CD4-positive, alpha-beta memory T cell (primary cell): Measurements from ENCODE around the gene HOXC9. TPM values are rescaled to one million over a fixed set of nuclear protein-coding genes. Genes with fewer than 3 reads are reported as not detected.

Experiments
- CTCF ChIA-PET: fragments of 350-600 bp; sonication (Branson Sonifier 250); formaldehyde crosslinking; loops from one replicate; lab custom pipeline; 2021; ENCODE audit warnings: inconsistent platforms; ENCODE audit not compliant: partially characterized antibody; lab: Charles Lee
- POLR2A ChIA-PET: fragments of 350-600 bp; sonication (Branson Sonifier 250); formaldehyde crosslinking; loops from one replicate; lab custom pipeline; 2021; ENCODE audit not compliant: partially characterized antibody; lab: Charles Lee
- DNase-seq, 5 donors: peaks; one replicate each; pipeline versions ENCODE4 v3.0.0 to v3.0.0-alpha.2; 2020 to 2022; ENCODE audit warnings: mixed read lengths in 1 of 5
- H3K27ac ChIP-seq: one replicate; pipeline ENCODE4 v1.7.0; 2013; ENCODE audit warnings: low read depth, low read length
- H3K27me3 ChIP-seq: 2 replicates; pipeline ENCODE4 v1.7.0; 2013; ENCODE audit warnings: mild to moderate bottlenecking, low read length, moderate library complexity; ENCODE audit not compliant: insufficient read depth
- H3K36me3 ChIP-seq: 2 replicates; pipeline ENCODE4 v1.7.0; 2013; ENCODE audit warnings: mild to moderate bottlenecking, low read length, moderate library complexity; ENCODE audit not compliant: insufficient read depth
- H3K4me1 ChIP-seq: 2 replicates; pipeline ENCODE4 v1.7.0; 2013; ENCODE audit warnings: mild to moderate bottlenecking, low read length, moderate library complexity; ENCODE audit not compliant: insufficient read depth
- H3K4me3 ChIP-seq, 2 donors: one replicate each; pipeline ENCODE4 v1.7.0; 2013; ENCODE audit warnings: low read length in 2 of 2, mild to moderate bottlenecking in 1 of 2
- H3K9me3 ChIP-seq, 2 donors: one replicate each; pipeline ENCODE4 v1.7.0; 2013; ENCODE audit warnings: low read length in 2 of 2, control low read depth in 1 of 2; ENCODE audit not compliant: control insufficient read depth in 1 of 2
- H3K27ac Mint-ChIP-seq, 7 donors: one replicate each; pipeline ENCODE4 v1.8.0; 2020 to 2021; ENCODE audit warnings: mixed read lengths in 7 of 7, mild to moderate bottlenecking in 6 of 7, inconsistent platforms in 3 of 7, moderate library complexity in 3 of 7
- H3K27me3 Mint-ChIP-seq, 2 donors: one replicate each; pipeline ENCODE4 v1.8.0; 2020 to 2021; ENCODE audit warnings: mixed read lengths in 2 of 2
- H3K36me3 Mint-ChIP-seq, 2 donors: one replicate each; pipeline ENCODE4 v1.8.0; 2020 to 2021; ENCODE audit warnings: mixed read lengths in 2 of 2, inconsistent platforms in 1 of 2, mild to moderate bottlenecking in 1 of 2
- H3K4me1 Mint-ChIP-seq, 4 donors: one replicate each; pipeline ENCODE4 v1.8.0; 2020 to 2021; ENCODE audit warnings: mixed read lengths in 4 of 4, mild to moderate bottlenecking in 1 of 4
- H3K4me3 Mint-ChIP-seq, 8 donors: one replicate each; pipeline ENCODE4 v1.8.0; 2020 to 2021; ENCODE audit warnings: mixed read lengths in 8 of 8, mild to moderate bottlenecking in 7 of 8, moderate library complexity in 6 of 8, inconsistent platforms in 3 of 8
- H3K9me3 Mint-ChIP-seq, 8 donors: one replicate each; pipeline ENCODE4 v1.8.0; 2020 to 2021; ENCODE audit warnings: mixed read lengths in 8 of 8, mild to moderate bottlenecking in 5 of 8, inconsistent platforms in 3 of 8, moderate library complexity in 1 of 8
- intact Hi-C: fragments of 100-400 bp; cut with micrococcal nuclease; formaldehyde crosslinking; loops from one replicate; pipeline ENCODE4 v1.15.1; 2023
- polyA plus RNA-seq, 2 donors: library from polyadenylated mRNA; unstranded; fragments of 300-500 nt; fragmentation: Illumina TruSeq; gene quantifications; one replicate each; pipeline ENCODE4 v1.2.3, GENCODE V29; 2021
- total RNA-seq, 2 experiments: library from RNA; stranded (reverse); gene quantifications; one replicate each; pipeline ENCODE4 v1.2.3, GENCODE V29; 2021

Gene HOXC9
- total and polyA plus RNA-seq, 4 experiments from 2014 or later = not detected

DNA sequence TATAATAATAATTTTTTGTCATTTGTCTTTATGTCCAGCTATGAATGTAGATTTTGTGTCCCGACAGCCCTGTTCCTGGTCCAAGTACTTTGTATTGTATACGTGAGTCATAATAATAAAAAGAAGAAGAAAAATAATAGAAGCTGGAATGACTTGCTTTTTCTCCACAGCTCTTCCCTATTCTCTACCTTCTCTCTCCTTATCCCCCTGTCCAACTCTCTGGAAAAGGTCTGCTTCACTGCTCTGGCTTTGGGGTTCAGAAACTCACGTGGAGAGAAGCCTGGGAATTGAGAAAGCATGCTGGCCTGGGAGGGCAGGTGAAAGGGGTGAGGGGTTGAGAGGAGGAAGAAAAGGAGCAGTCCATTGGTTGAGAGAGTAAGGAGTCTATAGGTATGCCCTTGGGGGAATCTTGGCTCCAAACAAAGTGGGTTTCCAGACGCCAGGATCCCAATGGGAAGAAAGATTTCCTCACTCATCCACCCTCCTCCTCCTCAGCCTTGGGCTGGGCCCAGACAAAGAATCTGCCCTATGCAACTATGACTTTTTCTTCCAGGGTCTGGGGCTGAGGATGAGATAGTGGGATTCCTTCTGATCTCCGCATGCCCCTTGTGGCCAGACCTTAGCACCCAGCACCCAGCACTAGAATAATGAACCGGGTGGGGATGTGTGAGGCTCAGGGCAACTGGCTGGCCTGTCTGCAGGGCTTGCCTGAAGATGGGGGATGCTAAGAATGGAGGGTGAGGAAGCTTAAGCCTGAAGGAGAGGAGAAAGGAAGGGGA is 12.9 kb downstream of the HOXC9 start:
- H3K9me3 Mint-ChIP-seq = peaks cover 0 to 3% (median 0%) of the 10 kb centered on the region in 8 donors
- peaks cover 0 to 1% of the 10 kb centered on the region in 2 donors for H3K36me3 Mint-ChIP-seq
- POLR2A ChIA-PET = no interaction called here
- DNase-seq = no peak
- H3K4me1 Mint-ChIP-seq = peaks cover 16 to 54% (median 32%) of the 10 kb centered on the region in 4 donors
- Histone ChIP-seq H3K4me3 (no peak overlapping the region), H3K9me3 (no peaks in the 10 kb centered on the region), H3K4me1 (peaks cover 25% of the 10 kb centered on the region), H3K27ac (no peak overlapping the region), H3K27me3 (peaks cover 70% of the 10 kb centered on the region), H3K36me3 (no peaks in the 10 kb centered on the region)
- CTCF ChIA-PET = interaction anchor here (1.0 to 1.6 kb wide), 4 partner anchors 179 to 194 kb away, joined by 3 to 6 read pairs (median 5); no protein-coding TSS in a partner anchor
- peaks cover 58 to 72% of the 10 kb centered on the region in 2 donors for H3K27me3 Mint-ChIP-seq
- peak overlapping the region in 1 of 8 donors; percentile 47 for H3K4me3 Mint-ChIP-seq
- intact Hi-C loops = no loop called here
- H3K27ac Mint-ChIP-seq = peak overlapping the region in 1 of 7 donors; percentile 51

DNA sequence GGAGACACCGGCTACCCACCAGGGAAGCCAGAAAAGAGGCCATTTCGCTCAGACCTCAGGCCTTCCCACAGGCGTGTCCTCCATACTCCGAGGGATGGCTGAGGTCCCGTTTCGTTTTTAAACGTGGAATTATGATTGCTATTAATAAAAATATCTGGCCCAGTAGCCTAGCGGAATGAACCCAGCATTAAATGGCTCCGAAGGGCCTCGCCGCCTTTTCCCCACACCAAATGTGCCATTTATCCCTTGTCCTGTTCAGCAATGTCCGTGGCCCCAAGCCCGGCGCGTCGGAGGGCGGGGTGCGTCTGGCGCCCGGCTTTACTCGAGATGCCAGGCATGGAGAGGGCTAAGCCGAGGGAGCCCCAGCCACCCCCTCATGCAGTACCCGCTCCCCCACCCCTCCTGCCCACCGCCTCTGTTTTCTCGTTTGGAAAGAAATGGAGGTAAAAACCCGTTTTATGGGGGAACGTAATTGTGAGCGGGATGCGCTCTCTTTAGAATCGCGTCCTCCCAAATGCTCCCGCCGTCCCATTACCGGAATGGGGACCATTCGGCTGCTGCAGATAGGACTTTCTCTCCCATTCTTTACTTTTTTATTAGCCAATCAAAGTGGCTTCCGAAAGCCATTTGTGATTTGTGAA is 14.5 kb downstream of the HOXC9 start:
- Histone ChIP-seq H3K27ac (no peak overlapping the region), H3K9me3 (no peaks in the 10 kb centered on the region), H3K36me3 (no peaks in the 10 kb centered on the region), H3K4me1 (peaks cover 25% of the 10 kb centered on the region), H3K27me3 (peaks cover 66% of the 10 kb centered on the region), H3K4me3 (no peak overlapping the region)
- Mint-ChIP-seq H3K9me3 (peaks cover 0 to 3% (median 0%) of the 10 kb centered on the region in 8 donors), H3K4me1 (peaks cover 12 to 49% (median 26%) of the 10 kb centered on the region in 4 donors), H3K36me3 (peaks cover 0 to 1% of the 10 kb centered on the region in 2 donors), H3K27ac (peak overlapping the region in 1 of 7 donors; percentile 29), H3K4me3 (peak overlapping the region in 5 of 8 donors; percentile 6 to 59 (median 38)), H3K27me3 (peaks cover 52 to 66% of the 10 kb centered on the region in 2 donors)
- ChIA-PET POLR2A (no interaction called here), CTCF (interaction anchor here (0.9 to 1.1 kb wide), 4 partner anchors 18 to 198 kb away, joined by 3 to 6 read pairs (median 4); no protein-coding TSS in a partner anchor)
- no peak for DNase-seq
- intact Hi-C loops = no loop called here

- H3K27me3 Mint-ChIP-seq = peaks cover 50 to 67% of the 10 kb centered on the region in 2 donors
These were observed 15.3 kb downstream of the HOXC9 start for GRCh38 chr12:54015018-54015931.

DNA sequence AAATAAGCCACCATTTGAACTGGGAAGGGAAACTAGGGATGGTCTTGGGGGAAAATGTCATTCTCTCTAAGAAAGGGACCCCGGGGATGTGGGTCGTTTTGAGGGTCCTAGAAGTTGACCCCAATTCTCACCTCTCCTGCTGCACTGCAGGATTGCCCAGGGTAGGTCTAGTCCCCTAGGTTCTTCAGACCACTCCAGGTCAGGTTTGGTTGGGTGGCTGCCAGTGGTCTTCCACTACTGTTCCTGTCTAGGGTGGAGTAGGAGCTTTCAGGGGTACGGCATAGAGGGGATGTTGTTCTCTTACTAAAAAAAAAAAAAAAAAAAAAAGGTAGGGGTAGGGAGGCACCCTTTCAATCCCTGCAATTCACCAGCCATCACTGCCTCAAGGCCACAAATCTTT is 16.1 kb downstream of the HOXC9 start:
- Histone ChIP-seq H3K27ac (no peak overlapping the region), H3K36me3 (no peaks in the 10 kb centered on the region), H3K27me3 (peaks cover 60% of the 10 kb centered on the region), H3K9me3 (no peaks in the 10 kb centered on the region), H3K4me1 (peaks cover 21% of the 10 kb centered on the region), H3K4me3 (no peak overlapping the region)
- no peak for DNase-seq
- Mint-ChIP-seq H3K4me3 (no peak overlapping the region), H3K36me3 (peaks cover 0 to 1% of the 10 kb centered on the region in 2 donors), H3K9me3 (peaks cover 0 to 3% (median 0%) of the 10 kb centered on the region in 8 donors), H3K27me3 (peaks cover 45 to 67% of the 10 kb centered on the region in 2 donors), H3K4me1 (peaks cover 8 to 35% (median 23%) of the 10 kb centered on the region in 4 donors), H3K27ac (peak overlapping the region in 1 of 7 donors; percentile 48)
- POLR2A ChIA-PET = interaction anchor here (2.5 kb wide), 1 partner anchor 9 kb away, joined by 19 read pairs; the partner anchor contains the start of gene HOXC8
- intact Hi-C loops = no loop called here
- CTCF ChIA-PET = interaction anchor here (1.3 to 3.1 kb wide), 4 partner anchors 8 to 198 kb away, joined by 3 to 14 read pairs (median 7); no protein-coding TSS in a partner anchor

More at GRCh38 chr12:54015018-54015931, 15.3 kb downstream of the HOXC9 start:
- H3K9me3 ChIP-seq = no peaks in the 10 kb centered on the region
- ChIA-PET POLR2A (no interaction called here), CTCF (interaction anchor here (1.1 to 3.1 kb wide), 3 partner anchors 10 to 198 kb away, joined by 3 to 14 read pairs (median 4); no protein-coding TSS in a partner anchor)
- Mint-ChIP-seq H3K36me3 (peaks cover 0 to 1% of the 10 kb centered on the region in 2 donors), H3K27ac (peak overlapping the region in 1 of 7 donors; percentile 55), H3K4me3 (peak overlapping the region in 5 of 8 donors; percentile 6 to 59 (median 38)), H3K4me1 (peaks cover 10 to 42% (median 25%) of the 10 kb centered on the region in 4 donors), H3K9me3 (peaks cover 0 to 3% (median 0%) of the 10 kb centered on the region in 8 donors)
- H3K27me3 ChIP-seq = peaks cover 65% of the 10 kb centered on the region
- H3K4me3 ChIP-seq = no peak overlapping the region
- H3K27ac ChIP-seq = no peak overlapping the region
- intact Hi-C loops = no loop called here
- DNase-seq = no peak
- peaks cover 21% of the 10 kb centered on the region for H3K4me1 ChIP-seq
- H3K36me3 ChIP-seq = no peaks in the 10 kb centered on the region

DNA sequence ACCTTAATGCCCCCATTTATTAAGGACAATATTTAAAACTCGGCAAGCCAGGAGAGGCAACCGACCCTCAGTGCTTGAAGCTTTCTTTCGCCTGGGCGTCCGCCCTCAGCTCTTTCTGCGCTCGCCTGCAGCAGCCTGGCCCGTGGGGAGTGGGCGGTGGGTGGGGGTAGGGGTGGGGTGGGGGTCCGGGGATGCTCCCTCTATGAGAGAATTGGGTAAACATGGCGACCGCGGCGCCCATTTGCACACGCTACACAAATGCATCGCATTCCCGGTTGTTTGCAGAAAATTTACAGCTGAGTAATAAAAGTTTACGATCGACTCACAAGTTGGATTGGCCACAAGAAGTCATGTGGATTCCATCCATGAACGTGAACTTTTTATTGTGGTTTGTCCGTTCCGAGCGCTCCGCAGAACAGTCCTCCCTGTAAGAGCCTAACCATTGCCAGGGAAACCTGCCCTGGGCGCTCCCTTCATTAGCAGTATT is 16.6 kb downstream of the HOXC9 start:
- H3K36me3 Mint-ChIP-seq = peaks cover 0 to 1% of the 10 kb centered on the region in 2 donors
- H3K4me1 Mint-ChIP-seq = peaks cover 6 to 32% (median 19%) of the 10 kb centered on the region in 4 donors
- peaks cover 58% of the 10 kb centered on the region for H3K27me3 ChIP-seq
- H3K27ac Mint-ChIP-seq = peak overlapping the region in 2 of 7 donors; percentile 22 to 48
- no peak overlapping the region for H3K27ac ChIP-seq
- intact Hi-C loops = no loop called here
- peaks cover 44 to 66% of the 10 kb centered on the region in 2 donors for H3K27me3 Mint-ChIP-seq
- H3K9me3 Mint-ChIP-seq = peaks cover 0 to 3% (median 0%) of the 10 kb centered on the region in 8 donors
- H3K36me3 ChIP-seq = no peaks in the 10 kb centered on the region
- H3K9me3 ChIP-seq = no peaks in the 10 kb centered on the region
- H3K4me3 ChIP-seq = no peak overlapping the region
- POLR2A ChIA-PET = interaction anchor here (1.2 to 2.5 kb wide), 2 partner anchors 9 to 174 kb away, joined by 4 to 19 read pairs; partner anchors contain the start of gene HOXC8
- peaks cover 21% of the 10 kb centered on the region for H3K4me1 ChIP-seq
- CTCF ChIA-PET = interaction anchor here (1.0 to 3.1 kb wide), 7 partner anchors 9 to 198 kb away, joined by 3 to 14 read pairs (median 8); partner anchors contain the start of gene HOXC5
- peak overlapping the region in 2 of 8 donors; percentile 21 to 31 for H3K4me3 Mint-ChIP-seq
- no peak for DNase-seq
